ENCODE data around the gene HEATR5A.
A peak's percentile ranks its signal among the peaks of the same experiment; 100 is the strongest.
"Not testable (repeated sequence)": the region's sequence is repeated elsewhere in the genome, so short reads cannot be mapped to it uniquely, and the experiment has no call there.

Gene HEATR5A

DNA sequence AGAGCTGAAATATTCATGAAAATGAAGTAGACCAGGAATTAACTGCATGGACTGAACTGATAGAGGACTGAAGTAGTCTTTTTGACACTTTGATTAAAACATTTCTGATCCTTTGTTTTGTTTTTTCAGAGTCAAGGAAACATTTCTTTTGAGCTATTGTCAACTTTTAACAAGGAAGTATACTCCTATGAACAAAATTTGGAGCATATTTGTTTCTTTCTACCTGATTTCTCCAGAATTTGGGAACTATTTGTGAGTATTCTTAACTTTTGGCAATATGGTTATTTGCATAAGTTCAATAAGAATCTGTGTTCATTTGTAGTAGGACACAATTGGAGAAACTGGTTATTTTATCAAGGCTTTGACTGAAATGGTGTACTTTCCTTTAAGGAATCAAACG, 141.5 kb downstream of the HEATR5A start:
- no peak for DNase-seq

DNA sequence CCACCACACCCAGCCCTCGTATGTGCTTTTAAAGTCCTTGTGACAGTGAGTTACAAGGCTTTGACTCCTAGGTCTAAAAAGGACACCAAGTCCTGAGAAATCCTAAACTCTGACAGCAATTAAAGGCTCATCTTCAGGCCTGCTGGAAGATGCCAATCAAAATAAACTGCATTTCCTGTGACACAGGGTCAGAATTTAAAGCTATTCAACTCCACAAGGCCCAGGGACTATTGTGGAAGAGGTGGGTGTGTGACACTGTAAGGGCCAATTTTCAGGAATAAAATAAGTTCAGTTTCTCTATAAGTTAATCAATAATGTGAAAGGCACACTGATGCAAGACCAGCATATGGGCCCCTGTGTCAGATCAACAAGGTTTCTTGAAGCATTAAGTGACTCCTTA, 143.3 kb downstream of the HEATR5A start:
- no peak for DNase-seq

DNA sequence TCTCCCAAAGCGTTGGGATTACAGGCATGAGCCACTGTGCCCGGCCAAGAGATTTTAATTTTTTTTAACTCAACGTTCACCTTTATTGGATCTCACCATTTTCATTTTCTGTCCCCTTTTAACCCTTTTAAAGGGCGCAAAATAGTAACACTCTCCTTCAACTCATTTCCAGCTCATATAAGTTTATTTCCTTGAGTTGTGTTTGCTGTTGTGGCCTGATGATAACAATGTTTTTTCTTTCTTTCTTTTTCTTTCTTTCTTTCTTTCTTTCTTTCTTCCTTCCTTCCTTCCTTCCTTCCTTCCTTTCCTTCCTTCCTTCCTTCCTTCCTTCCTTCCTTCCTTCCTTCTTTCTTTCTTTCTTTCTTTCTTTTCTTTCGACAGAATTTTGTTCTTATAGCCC, 143.9 kb downstream of the HEATR5A start:
- not testable (repeated sequence) for DNase-seq

DNA sequence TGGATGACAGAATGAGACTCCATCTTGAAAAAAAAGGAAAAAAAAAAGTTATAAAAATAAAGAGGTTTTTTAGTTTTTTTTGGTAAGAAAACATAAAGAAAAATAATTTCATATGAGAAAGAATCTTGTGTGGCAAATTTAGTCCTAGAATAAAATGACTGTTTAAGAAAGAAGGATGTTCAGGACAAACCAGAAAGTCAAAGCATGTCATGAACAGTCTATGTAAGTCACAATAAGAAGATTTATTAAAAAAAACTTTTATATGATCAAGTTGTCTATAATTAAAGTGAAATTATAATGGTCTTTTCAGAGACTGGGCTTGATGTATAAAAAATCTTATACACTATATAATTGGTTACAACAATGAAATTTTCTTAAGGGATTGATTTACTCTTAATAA, 144.6 kb downstream of the HEATR5A start:
- no peak for DNase-seq

- DNase-seq = no peak
Observed at GRCh38 chr14:31271648-31272047, 148.7 kb downstream of the HEATR5A start.

GRCh38 chr14:31270196-31270772, 150.1 kb downstream of the HEATR5A start:
- no peak for DNase-seq

GRCh38 chr14:31269634-31270195, 150.6 kb downstream of the HEATR5A start:
- DNase-seq = no peak

- DNase-seq = no peak
Observed at GRCh38 chr14:31268216-31268615, 152.1 kb downstream of the HEATR5A start.

DNA sequence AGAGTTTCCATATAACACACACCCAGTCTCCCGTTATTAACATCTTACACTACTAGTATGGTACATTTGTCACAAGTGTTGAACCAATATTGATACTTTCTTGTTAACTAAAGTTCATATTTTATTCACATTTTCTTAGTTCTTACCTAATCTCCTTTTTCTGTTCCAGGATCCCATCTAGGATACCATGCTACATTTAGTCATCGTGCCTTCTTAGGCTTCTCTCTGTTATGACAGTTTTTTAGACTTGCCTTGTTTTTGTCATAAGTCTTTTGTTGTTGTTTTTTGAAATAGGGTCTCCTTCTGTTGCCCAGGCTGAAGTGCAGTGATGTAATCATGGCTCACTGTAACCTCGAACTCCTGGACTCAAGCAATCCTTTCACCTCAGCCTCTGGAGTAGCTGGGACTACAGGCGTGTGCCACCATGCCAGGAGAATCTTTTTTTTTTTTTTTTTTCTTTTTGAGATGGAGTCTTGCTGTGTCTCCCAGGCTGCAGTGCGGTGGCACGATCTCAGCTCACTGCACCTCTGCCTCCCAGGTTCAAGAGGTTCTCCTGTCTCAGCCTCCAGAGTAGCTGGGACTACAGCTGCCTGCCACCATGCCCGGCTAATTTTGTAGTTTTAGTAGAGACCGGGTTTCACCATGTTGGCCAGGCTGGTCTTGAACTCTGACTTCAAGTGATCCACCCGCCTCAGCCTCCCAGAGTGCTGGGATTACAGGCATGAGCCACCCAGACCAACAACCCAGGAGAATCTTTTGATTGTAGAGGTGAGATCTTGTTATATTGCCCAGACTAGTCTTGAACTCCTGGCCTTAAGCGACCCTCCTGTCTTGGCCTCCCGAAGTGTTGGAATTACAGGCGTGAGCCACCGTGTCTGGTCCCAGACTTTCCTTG, 153.7 kb downstream of the HEATR5A start:
- no peak for DNase-seq

- DNase-seq = no peak
Observed at GRCh38 chr14:31265701-31266398, 154.5 kb downstream of the HEATR5A start.

GRCh38 chr14:31263485-31264133, 156.7 kb downstream of the HEATR5A start:
- DNase-seq = no peak

- DNase-seq = peak; percentile 13 to 48
Observed at GRCh38 chr14:31261859-31262731, 158.3 kb downstream of the HEATR5A start.

- no peak for DNase-seq
Observed at GRCh38 chr14:31261523-31261858, 158.9 kb downstream of the HEATR5A start.

GRCh38 chr14:31259040-31259435, 161.3 kb downstream of the HEATR5A start:
- DNase-seq = not testable (repeated sequence)

- no peak for DNase-seq
Observed at GRCh38 chr14:31258427-31259039, 161.8 kb downstream of the HEATR5A start.

GRCh38 chr14:31257554-31258426, 162.6 kb downstream of the HEATR5A start:
- not testable (repeated sequence) for DNase-seq

DNA sequence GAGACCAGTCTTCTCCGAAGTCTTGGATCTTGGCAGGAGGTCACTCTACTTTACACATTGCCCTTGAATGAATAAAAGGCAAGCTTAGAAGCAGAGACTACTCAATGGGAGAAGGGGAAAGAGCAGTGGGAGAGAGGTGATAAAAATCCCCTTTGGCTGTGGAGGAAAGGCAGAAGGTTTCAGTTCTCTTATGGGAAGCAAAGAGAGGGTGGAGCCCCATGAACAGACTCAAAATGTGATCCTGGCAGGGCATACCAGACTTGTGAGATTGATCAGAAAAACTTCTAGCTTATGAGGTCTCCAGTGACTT, 163.2 kb downstream of the HEATR5A start:
- no peak for DNase-seq

GRCh38 chr14:31256534-31257243, 163.7 kb downstream of the HEATR5A start:
- no peak for DNase-seq

DNA sequence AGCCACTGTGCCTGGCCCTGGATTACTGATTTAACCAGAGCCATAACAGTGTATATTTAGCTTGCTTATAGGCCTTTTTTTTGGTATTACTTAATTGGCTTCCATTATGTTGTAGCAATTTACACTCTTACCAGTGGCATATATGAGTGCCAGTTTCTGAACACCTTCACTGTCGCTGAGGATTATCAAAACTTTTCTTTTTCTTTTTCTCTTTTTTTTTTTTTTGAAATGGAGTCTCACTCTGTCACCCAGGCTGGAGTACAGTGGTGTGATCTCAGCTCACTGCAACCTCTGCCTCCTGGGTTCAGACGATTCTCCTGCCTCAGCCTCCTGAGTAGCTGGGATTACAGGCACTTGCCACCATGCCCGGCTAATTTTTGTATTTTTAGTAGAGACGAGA, 164.4 kb downstream of the HEATR5A start:
- DNase-seq = not testable (repeated sequence)

GRCh38 chr14:31255286-31255685, 165.1 kb downstream of the HEATR5A start:
- no peak for DNase-seq

Data from NCI-H2081 (cell line).